DMS79 treated with DMSO at 0.1 percent for 48 hours (cell line): Measurements from ENCODE around the gene GXYLT1.
A peak's percentile ranks its signal among the peaks of the same experiment; 100 is the strongest.
"Not testable (repeated sequence)": the region's sequence is repeated elsewhere in the genome, so short reads cannot be mapped to it uniquely, and the experiment has no call there.

ENCODE experiments used
- DNase-seq: peaks from one replicate; lab custom pipeline; 2025; lab: John Stamatoyannopoulos, UW

GXYLT1 gene

GRCh38 chr12:42143452-42144157 is 1.1 kb downstream of the GXYLT1 start:
- DNase-seq, result peak; percentile 34

- DNase-seq, result no peak
These were observed 2.6 kb downstream of the GXYLT1 start for GRCh38 chr12:42141981-42142606.

- DNase-seq, result no peak
These were observed 3.8 kb downstream of the GXYLT1 start for GRCh38 chr12:42140901-42141300.

GRCh38 chr12:42135259-42135814 is 9.3 kb downstream of the GXYLT1 start:
- DNase-seq, result no peak

- DNase-seq, result no peak
These were observed 13.8 kb downstream of the GXYLT1 start for GRCh38 chr12:42130672-42131402.

GRCh38 chr12:42129595-42130204 is 15.0 kb downstream of the GXYLT1 start:
- DNase-seq, result peak; percentile 44

GRCh38 chr12:42128888-42129287 is 15.8 kb downstream of the GXYLT1 start:
- DNase-seq, result no peak

GRCh38 chr12:42128327-42128726 is 16.3 kb downstream of the GXYLT1 start:
- DNase-seq, result no peak

- no peak for DNase-seq
These were observed 17.7 kb downstream of the GXYLT1 start for GRCh38 chr12:42126963-42127362.

- no peak for DNase-seq
These were observed 19.3 kb downstream of the GXYLT1 start for GRCh38 chr12:42125388-42125767.

GRCh38 chr12:42124764-42125387 is 19.8 kb downstream of the GXYLT1 start:
- no peak for DNase-seq

GRCh38 chr12:42119085-42119633 is 25.5 kb downstream of the GXYLT1 start:
- DNase-seq, result no peak

- no peak for DNase-seq
These were observed 26.4 kb downstream of the GXYLT1 start for GRCh38 chr12:42118136-42118879.

- no peak for DNase-seq
These were observed 35.6 kb downstream of the GXYLT1 start for GRCh38 chr12:42109031-42109430.

- DNase-seq, result not testable (repeated sequence)
These were observed 37.9 kb downstream of the GXYLT1 start for GRCh38 chr12:42106791-42107190.

- DNase-seq, result no peak
These were observed 39.9 kb downstream of the GXYLT1 start for GRCh38 chr12:42104784-42105183.

- no peak for DNase-seq
These were observed 40.6 kb downstream of the GXYLT1 start for GRCh38 chr12:42104087-42104486.

- DNase-seq, result no peak
These were observed 41.5 kb downstream of the GXYLT1 start for GRCh38 chr12:42103155-42103554.

GRCh38 chr12:42102720-42103119 is 42.0 kb downstream of the GXYLT1 start:
- DNase-seq, result no peak

- DNase-seq, result no peak
These were observed 45.2 kb downstream of the GXYLT1 start for GRCh38 chr12:42099433-42099832.

- no peak for DNase-seq
These were observed 46.7 kb downstream of the GXYLT1 start for GRCh38 chr12:42097971-42098370.
